Heart right ventricle (tissue), 16 donors: Measurements from ENCODE around the gene DDX1. TPM values are rescaled to one million over a fixed set of nuclear protein-coding genes. Genes with fewer than 3 reads are reported as not detected.

Experiments
- ATAC-seq, 8 donors: fragments of 200-7000 bp; cut with Tn5 transposase; one replicate each; pipeline ENCODE4 v1.9.1; 2020; ENCODE audit warnings: mild to moderate bottlenecking in 8 of 8, moderate library complexity in 8 of 8, moderate number of reproducible peaks in 1 of 8
- DNase-seq, 2 donors: peaks; one replicate each; pipeline ENCODE4 v3.0.0-alpha.2; 2020
- H3K27ac ChIP-seq, 10 donors: fragments of 200-600 bp; sonication (generic) in 2 of 10; one replicate each; pipeline versions ENCODE4 v1.5.0 to v1.8.0; 2020 to 2022; ENCODE audit warnings: mild to moderate bottlenecking in 3 of 10
- H3K27me3 ChIP-seq, 7 donors: fragments of 200-600 bp; one replicate each; pipeline ENCODE4 v1.8.0; 2021 to 2022; ENCODE audit warnings: mild to moderate bottlenecking in 2 of 7
- H3K36me3 ChIP-seq, 9 donors: fragments of 200-600 bp; sonication (generic) in 1 of 9; one replicate each; pipeline versions ENCODE4 v1.5.0 to v1.8.0; 2020 to 2022; ENCODE audit warnings: mild to moderate bottlenecking in 2 of 9
- H3K4me1 ChIP-seq, 9 donors: fragments of 200-600 bp; sonication (generic) in 1 of 9; one replicate each; pipeline versions ENCODE4 v1.5.0 to v1.8.0; 2020 to 2022; ENCODE audit warnings: mild to moderate bottlenecking in 4 of 9
- H3K4me3 ChIP-seq, 10 donors: fragments of 200-600 bp; sonication (generic) in 2 of 10; one replicate each; pipeline versions ENCODE4 v1.5.0 to v1.8.0; 2020 to 2022; ENCODE audit warnings: mild to moderate bottlenecking in 7 of 10, moderate library complexity in 2 of 10
- H3K9me3 ChIP-seq, 11 donors: fragments of 200-600 bp in 10 of 11; sonication (generic) in 2 of 11; one replicate each; pipeline versions ENCODE4 v1.5.0 to v1.8.0; 2013 to 2022; ENCODE audit warnings: mild to moderate bottlenecking in 2 of 11, control low read depth in 1 of 11, moderate library complexity in 1 of 11
- WGBS, 2 donors: extraction: QIAGEN DNeasy Blood & Tissue Kit; methylation state at CpG; one replicate each; pipeline ENCODE4 v1.1.7; 2013; ENCODE audit warnings: inconsistent platforms in 1 of 2; 5-methylcytosine and 5-hydroxymethylcytosine counted together
- intact Hi-C, 10 donors: fragments of 100-400 bp; cut with DNase I; formaldehyde crosslinking; loops; one replicate each; pipeline versions ENCODE4 v1.11.1 to v1.14.2; 2022
- polyA plus RNA-seq, 2 donors: library from polyadenylated mRNA; stranded (reverse); fragments of 200-250 nt; gene quantifications; one replicate each; pipeline ENCODE4 v1.2.3, GENCODE V29; 2013
- total RNA-seq, 10 donors: library from RNA; stranded (reverse); fragmentation: NEBNext Ultra II Directional in 3 of 10; extraction: Animal tissue kit (Norgen Biotek cat#: 25700) in 3 of 10; gene quantifications; one replicate each; pipeline versions ENCODE4 v1.2.1 to v1.2.4, GENCODE V29; 2021 to 2023
- TF ChIP-seq, protein P1 (sequence below), 9 donors: fragments of 200-600 bp; sonication (generic) in 2 of 9; IDR thresholded peaks; one replicate each; pipeline versions ENCODE4 v1.5.0 to v1.8.0; 2021 to 2022; ENCODE audit warnings: antibody characterized with exemption in 9 of 9, mild to moderate bottlenecking in 5 of 9, moderate library complexity in 1 of 9
- donor health status: Arrhythmogenic right ventricular cardiomyopathy.
- donor health status: ischemic (EF 13 %, LVEDD 7.1; RV severe dilation, severe dysfunction).
- donor health status: healthy with polysubstance abuse.
- donor health status: DM: no; HTN: yes; CAD: no.
- donor health status: DM: no; HTN: no; CAD: no.
- donor health status: ischemic (EF 25% LVEDD 6.9; RV normal size, moderate dysfunction).
- donor health status: ischemic (EF 25% LVEDD 5.7; RV mildly dilated, moderate dysfunction).
- donor health status: healthy.
- donor health status: DM: yes; HTN: yes; CAD: no.
- donor health status: Ischemic cardiomyopathy.
- donor health status: ischemic (EF 35%, LVEDD 5.7; RV mildly dilated, moderate dysfunction).
- donor health status: nonischemic (EF 11% LVEDD 7.7; RV severe dilation, severe dysfunction).
- donor health status: DM: yes; HTN: yes; CAD: no.
- donor health status: PGD.
- donor health status: ischemic (EF 29% LVEDD 5.4; RV normal size, mild dysfunction).
- donor health status: nonischemic (EF 23%, LVEDD 6.1; RV moderate dilation, normal function).

The DDX1 gene
- total and polyA plus RNA-seq, 12 donors: 80.1 to 183 (median 157) TPM

DNA sequence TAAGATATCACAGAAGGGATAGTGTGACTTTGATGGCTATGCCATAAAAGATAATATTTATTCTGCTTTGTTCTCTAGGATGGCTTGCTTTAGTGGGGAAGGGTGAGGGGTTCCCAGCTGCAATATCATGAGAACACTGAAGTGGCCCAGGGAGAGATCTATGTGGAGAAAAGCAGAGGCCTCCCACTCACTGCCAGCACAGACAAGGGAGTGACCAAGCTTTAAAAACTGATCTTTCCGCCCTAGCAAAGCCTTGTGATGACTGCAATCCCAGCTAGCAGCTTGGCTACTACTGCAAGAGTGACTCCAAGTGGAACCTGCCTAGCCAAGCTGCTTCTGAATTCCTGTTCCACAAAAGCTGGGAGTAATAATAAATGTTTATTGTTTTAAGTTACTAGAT lies 7.8 kb upstream of the DDX1 start:
- intact Hi-C loops: no loop called here
- TF ChIP-seq, protein P1, sequence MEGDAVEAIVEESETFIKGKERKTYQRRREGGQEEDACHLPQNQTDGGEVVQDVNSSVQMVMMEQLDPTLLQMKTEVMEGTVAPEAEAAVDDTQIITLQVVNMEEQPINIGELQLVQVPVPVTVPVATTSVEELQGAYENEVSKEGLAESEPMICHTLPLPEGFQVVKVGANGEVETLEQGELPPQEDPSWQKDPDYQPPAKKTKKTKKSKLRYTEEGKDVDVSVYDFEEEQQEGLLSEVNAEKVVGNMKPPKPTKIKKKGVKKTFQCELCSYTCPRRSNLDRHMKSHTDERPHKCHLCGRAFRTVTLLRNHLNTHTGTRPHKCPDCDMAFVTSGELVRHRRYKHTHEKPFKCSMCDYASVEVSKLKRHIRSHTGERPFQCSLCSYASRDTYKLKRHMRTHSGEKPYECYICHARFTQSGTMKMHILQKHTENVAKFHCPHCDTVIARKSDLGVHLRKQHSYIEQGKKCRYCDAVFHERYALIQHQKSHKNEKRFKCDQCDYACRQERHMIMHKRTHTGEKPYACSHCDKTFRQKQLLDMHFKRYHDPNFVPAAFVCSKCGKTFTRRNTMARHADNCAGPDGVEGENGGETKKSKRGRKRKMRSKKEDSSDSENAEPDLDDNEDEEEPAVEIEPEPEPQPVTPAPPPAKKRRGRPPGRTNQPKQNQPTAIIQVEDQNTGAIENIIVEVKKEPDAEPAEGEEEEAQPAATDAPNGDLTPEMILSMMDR (IDR thresholded peaks at IDR 0.05): no peak
- Histone ChIP-seq H3K27me3 (no peaks in the 10 kb centered on the region), H3K9me3 (no peaks in the 10 kb centered on the region), H3K4me3 (no peak overlapping the region), H3K36me3 (no peaks in the 10 kb centered on the region), H3K4me1 (peaks cover 0 to 4% (median 0%) of the 10 kb centered on the region in 9 donors), H3K27ac (no peak overlapping the region)
- WGBS, 2 donors: 69 to 79% methylated on average over 1 of the region's 1 CpG
- DNase-seq: no peak
- no peak for ATAC-seq

- ATAC-seq (no peak), DNase-seq (no peak)
- H3K9me3 ChIP-seq: no peaks in the 10 kb centered on the region
- no peaks in the 10 kb centered on the region for H3K36me3 ChIP-seq
- H3K4me3 ChIP-seq: no peak overlapping the region
- no peak overlapping the region for H3K27ac ChIP-seq
- intact Hi-C loops: no loop called here
- TF ChIP-seq, protein P1 (IDR thresholded peaks at IDR 0.05): no peak
- no peaks in the 10 kb centered on the region for H3K27me3 ChIP-seq
- peaks cover 0 to 4% (median 0%) of the 10 kb centered on the region in 9 donors for H3K4me1 ChIP-seq
These were observed 7.4 kb upstream of the DDX1 start for GRCh38 chr2:15584316-15584715.

GRCh38 chr2:15584767-15585469 lies 6.8 kb upstream of the DDX1 start:
- DNase-seq (no peak), ATAC-seq (no peak)
- intact Hi-C loops: no loop called here
- H3K27ac ChIP-seq: no peak overlapping the region
- H3K4me1 ChIP-seq: no peaks in the 10 kb centered on the region
- no peak overlapping the region for H3K4me3 ChIP-seq
- 79 to 88% methylated on average over 2 of the region's 2 CpGs for WGBS, 2 donors
- H3K27me3 ChIP-seq: no peaks in the 10 kb centered on the region
- TF ChIP-seq, protein P1 (IDR thresholded peaks at IDR 0.05): no peak
- H3K36me3 ChIP-seq: no peaks in the 10 kb centered on the region
- H3K9me3 ChIP-seq: no peaks in the 10 kb centered on the region

DNA sequence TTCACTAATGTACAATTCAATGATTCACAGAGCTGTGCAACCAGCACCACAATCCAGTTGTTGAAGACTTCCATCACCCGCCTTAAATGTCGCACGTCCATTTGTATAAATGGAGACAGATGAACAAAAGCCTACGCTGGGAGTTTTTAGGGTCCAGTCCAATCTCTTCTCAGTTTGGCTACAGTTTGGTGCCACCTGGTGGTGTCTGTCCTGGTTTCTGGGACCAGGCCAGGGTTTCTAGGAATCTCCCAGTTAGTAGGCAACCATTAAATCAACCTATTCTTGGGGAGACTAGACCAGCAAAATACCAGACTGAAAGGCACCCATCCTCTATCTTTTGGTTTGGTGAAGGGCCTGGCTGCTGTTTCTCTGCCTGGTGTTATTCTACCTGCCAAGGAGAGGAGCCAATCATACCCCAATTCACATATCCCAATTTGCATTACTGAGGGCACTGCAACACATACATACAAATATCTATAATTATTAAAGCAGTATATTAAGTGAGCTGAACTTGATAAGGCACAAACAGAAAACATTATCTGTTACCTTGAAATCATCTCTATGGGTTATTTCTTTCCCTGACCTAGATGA lies 3.2 kb upstream of the DDX1 start:
- TF ChIP-seq, protein P1 (IDR thresholded peaks at IDR 0.05): peak; percentile 17 to 66 (median 50)
- Histone ChIP-seq H3K27ac (no peak overlapping the region), H3K9me3 (no peaks in the 10 kb centered on the region), H3K4me1 (peaks cover 2 to 19% (median 12%) of the 10 kb centered on the region in 9 donors), H3K36me3 (no peaks in the 10 kb centered on the region), H3K27me3 (no peaks in the 10 kb centered on the region), H3K4me3 (no peak overlapping the region)
- intact Hi-C loops: no loop called here
- ATAC-seq (no peak), DNase-seq (peak in 1 of 2 donors; percentile 39)
- WGBS, 2 donors: 35 to 41% methylated on average over 4 of the region's 4 CpGs
